ENCODE results near the gene TPBG.

DNA sequence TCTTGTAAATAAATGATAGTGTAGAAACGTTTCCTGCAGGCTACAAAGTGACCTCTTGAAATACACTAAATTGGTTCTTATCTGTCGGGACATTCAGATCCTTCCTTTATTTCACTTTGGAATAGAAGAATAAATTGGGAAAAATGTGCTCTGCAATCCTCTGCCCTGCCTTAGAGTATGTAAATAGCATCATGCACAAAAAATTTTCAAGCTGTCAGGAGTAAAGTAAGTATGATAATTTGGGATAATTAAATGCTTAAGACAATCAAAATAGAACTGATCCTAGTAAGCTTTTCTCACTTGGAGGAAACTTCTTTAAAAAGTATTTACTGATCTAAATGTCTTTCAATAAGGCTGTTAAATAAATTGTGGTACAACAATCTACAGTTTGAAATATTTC is 3.1 kb upstream of the TPBG start:
- TF ChIP-seq EZH2 (IDR thresholded peaks at IDR 0.05; ENCODE audit: insufficient read depth, poor library complexity, severe bottlenecking) = no peak
- no peak for TF ChIP-seq EZH2phosphoT487 (IDR thresholded peaks at IDR 0.05; ENCODE audit: insufficient read depth, low read depth)

Data from GM23248 (cell line).